ENCODE measurements around the gene CRLF2.
A peak's percentile ranks its signal among the peaks of the same experiment; 100 is the strongest.
"Not testable (repeated sequence)": the region's sequence is repeated elsewhere in the genome, so short reads cannot be mapped to it uniquely, and the experiment has no call there.

Gene CRLF2

DNA sequence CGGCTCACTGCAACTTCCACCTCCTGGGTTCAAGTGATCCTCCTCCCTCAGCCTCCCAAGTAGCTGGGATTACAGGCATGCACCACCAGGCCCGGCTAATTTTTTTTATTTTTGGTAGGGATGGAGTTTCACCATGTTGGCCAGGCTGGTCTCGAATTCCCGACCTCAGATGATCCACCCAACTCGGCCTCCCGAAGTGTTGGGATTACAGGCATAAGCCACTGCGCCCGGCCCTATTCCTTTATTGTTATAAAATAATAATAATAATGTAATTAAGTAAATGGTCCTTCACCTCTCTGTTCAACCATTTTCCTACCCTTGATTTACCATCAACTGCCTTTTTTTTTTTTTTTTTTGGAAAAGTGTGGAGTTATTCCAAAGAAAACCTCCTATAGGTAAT is 15.7 kb upstream of the CRLF2 start:
- H3K9me3 Mint-ChIP-seq = peaks cover 8 to 19% of the 10 kb centered on the region in 2 donors
- not testable (repeated sequence) for DNase-seq; H3K4me1 Mint-ChIP-seq (ENCODE audit: low read depth in 2 of 2); H3K27ac Mint-ChIP-seq; H3K4me3 Mint-ChIP-seq; ATAC-seq (replicated peaks); H3K36me3 Mint-ChIP-seq (ENCODE audit: insufficient read depth)
- H3K27me3 Mint-ChIP-seq = peaks cover 0 to 18% of the 10 kb centered on the region in 2 donors

GRCh38 chrX:1226249-1226648 is 13.8 kb upstream of the CRLF2 start:
- DNase-seq = no peak
- Mint-ChIP-seq H3K36me3 (ENCODE audit: insufficient read depth) (no peaks in the 10 kb centered on the region), H3K27ac (no peak overlapping the region), H3K27me3 (peaks cover 0 to 18% of the 10 kb centered on the region in 2 donors), H3K4me1 (ENCODE audit: low read depth in 2 of 2) (no peaks in the 10 kb centered on the region), H3K4me3 (no peak overlapping the region), H3K9me3 (peaks cover 11 to 19% of the 10 kb centered on the region in 2 donors)
- no peak for ATAC-seq (replicated peaks)

GRCh38 chrX:1224954-1225353 is 12.5 kb upstream of the CRLF2 start:
- H3K4me3 Mint-ChIP-seq = no peak overlapping the region
- no peak for ATAC-seq (replicated peaks)
- H3K9me3 Mint-ChIP-seq = peaks cover 11 to 19% of the 10 kb centered on the region in 2 donors
- DNase-seq = no peak
- H3K4me1 Mint-ChIP-seq (ENCODE audit: low read depth in 2 of 2) = no peaks in the 10 kb centered on the region
- no peaks in the 10 kb centered on the region for H3K36me3 Mint-ChIP-seq (ENCODE audit: insufficient read depth)
- H3K27ac Mint-ChIP-seq = no peak overlapping the region
- peaks cover 0 to 18% of the 10 kb centered on the region in 2 donors for H3K27me3 Mint-ChIP-seq

GRCh38 chrX:1223242-1223600 is 10.8 kb upstream of the CRLF2 start:
- peaks cover 0 to 18% of the 10 kb centered on the region in 2 donors for H3K27me3 Mint-ChIP-seq
- H3K4me3 Mint-ChIP-seq = no peak overlapping the region
- ATAC-seq (replicated peaks) (no peak), DNase-seq (no peak)
- no peaks in the 10 kb centered on the region for H3K4me1 Mint-ChIP-seq (ENCODE audit: low read depth in 2 of 2)
- H3K27ac Mint-ChIP-seq = no peak overlapping the region
- no peaks in the 10 kb centered on the region for H3K36me3 Mint-ChIP-seq (ENCODE audit: insufficient read depth)
- peaks cover 11 to 19% of the 10 kb centered on the region in 2 donors for H3K9me3 Mint-ChIP-seq

DNA sequence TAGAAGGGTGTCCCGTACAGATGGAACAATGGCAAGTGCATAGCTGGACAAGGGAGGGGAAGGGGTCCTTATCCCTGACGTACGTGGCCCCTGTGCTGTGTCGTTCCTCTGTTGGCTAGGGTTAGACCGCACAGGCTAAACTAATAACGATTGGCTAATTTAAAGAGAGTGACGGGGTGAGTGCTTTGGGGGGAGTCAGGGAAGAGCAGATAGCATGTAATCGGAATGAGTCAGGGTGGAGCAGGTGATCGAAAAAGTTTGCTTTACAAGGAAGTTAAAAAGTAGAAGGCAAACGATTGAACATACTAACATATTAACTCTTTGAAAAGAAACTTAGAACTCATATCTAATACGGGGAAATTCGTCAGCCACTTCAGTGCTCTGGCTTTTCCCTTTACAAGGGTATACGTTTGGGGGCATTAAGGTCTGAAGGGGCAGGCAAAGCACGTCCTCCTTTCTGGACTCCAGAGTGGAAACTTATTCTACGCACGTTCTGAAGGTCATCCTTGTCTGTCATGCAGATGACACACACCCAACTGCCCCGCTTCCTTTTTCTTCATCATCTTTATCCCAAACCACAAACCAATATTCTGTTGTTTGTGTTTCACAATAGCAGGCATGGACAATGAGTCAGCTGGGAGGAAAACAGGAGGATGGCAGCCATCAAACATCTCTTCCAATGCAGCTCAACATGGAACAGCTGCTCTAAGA is 10.2 kb upstream of the CRLF2 start:
- H3K27me3 Mint-ChIP-seq = peaks cover 0 to 17% of the 10 kb centered on the region in 2 donors
- no peaks in the 10 kb centered on the region for H3K4me1 Mint-ChIP-seq (ENCODE audit: low read depth in 2 of 2)
- no peaks in the 10 kb centered on the region for H3K36me3 Mint-ChIP-seq (ENCODE audit: insufficient read depth)
- ATAC-seq (replicated peaks) (no peak), DNase-seq (no peak)
- no peak overlapping the region for H3K4me3 Mint-ChIP-seq
- H3K27ac Mint-ChIP-seq = no peak overlapping the region
- peaks cover 11 to 19% of the 10 kb centered on the region in 2 donors for H3K9me3 Mint-ChIP-seq

DNA sequence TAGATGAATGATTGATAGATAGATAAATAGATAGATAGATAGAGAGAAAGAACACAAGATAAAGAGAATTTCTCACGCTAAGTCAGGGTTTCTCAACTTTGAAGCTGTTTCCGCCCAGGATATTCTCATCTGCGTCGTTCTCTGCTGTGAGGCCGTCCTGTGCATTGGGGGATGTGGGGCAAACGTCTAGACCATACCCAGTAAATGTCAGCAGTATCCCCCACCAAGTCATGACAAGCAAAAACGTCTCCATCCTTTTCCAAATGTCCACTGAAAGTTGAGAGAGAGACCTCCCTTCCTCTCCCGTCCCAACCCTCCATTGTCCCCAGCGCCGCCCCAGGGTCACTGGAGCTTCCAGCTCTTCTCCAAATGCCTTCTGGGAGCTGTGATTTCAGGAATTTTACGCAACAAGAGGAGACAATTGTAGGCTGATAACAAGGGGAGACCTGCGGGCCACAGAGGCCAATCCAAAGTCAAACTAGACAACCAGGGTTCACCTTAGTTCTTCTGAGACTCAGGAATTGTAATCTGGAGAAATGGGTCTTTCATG is 8.9 kb upstream of the CRLF2 start:
- no peak overlapping the region for H3K4me3 Mint-ChIP-seq
- ATAC-seq (replicated peaks) (no peak), DNase-seq (no peak)
- H3K27me3 Mint-ChIP-seq = peaks cover 0 to 4% of the 10 kb centered on the region in 2 donors
- no peak overlapping the region for H3K27ac Mint-ChIP-seq
- peaks cover 7 to 9% of the 10 kb centered on the region in 2 donors for H3K9me3 Mint-ChIP-seq
- H3K36me3 Mint-ChIP-seq (ENCODE audit: insufficient read depth) = no peaks in the 10 kb centered on the region
- no peaks in the 10 kb centered on the region for H3K4me1 Mint-ChIP-seq (ENCODE audit: low read depth in 2 of 2)

GRCh38 chrX:1218286-1218685 is 5.8 kb upstream of the CRLF2 start:
- H3K4me3 Mint-ChIP-seq = no peak overlapping the region
- no peak overlapping the region for H3K27ac Mint-ChIP-seq
- H3K9me3 Mint-ChIP-seq = peaks cover 0 to 5% of the 10 kb centered on the region in 2 donors
- ATAC-seq (replicated peaks) (no peak), DNase-seq (no peak)
- H3K36me3 Mint-ChIP-seq (ENCODE audit: insufficient read depth) = no peaks in the 10 kb centered on the region
- no peaks in the 10 kb centered on the region for H3K4me1 Mint-ChIP-seq (ENCODE audit: low read depth in 2 of 2)
- no peaks in the 10 kb centered on the region for H3K27me3 Mint-ChIP-seq

- Mint-ChIP-seq H3K27me3 (no peaks in the 10 kb centered on the region), H3K4me1 (ENCODE audit: low read depth in 2 of 2) (peaks cover 3 to 9% of the 10 kb centered on the region in 2 donors), H3K9me3 (peaks cover 0 to 4% of the 10 kb centered on the region in 2 donors), H3K36me3 (ENCODE audit: insufficient read depth) (no peaks in the 10 kb centered on the region), H3K27ac (no peak overlapping the region), H3K4me3 (no peak overlapping the region)
- no peak for DNase-seq
- no peak for ATAC-seq (replicated peaks)
Measured at GRCh38 chrX:1215123-1215823, 2.8 kb upstream of the CRLF2 start.

DNA sequence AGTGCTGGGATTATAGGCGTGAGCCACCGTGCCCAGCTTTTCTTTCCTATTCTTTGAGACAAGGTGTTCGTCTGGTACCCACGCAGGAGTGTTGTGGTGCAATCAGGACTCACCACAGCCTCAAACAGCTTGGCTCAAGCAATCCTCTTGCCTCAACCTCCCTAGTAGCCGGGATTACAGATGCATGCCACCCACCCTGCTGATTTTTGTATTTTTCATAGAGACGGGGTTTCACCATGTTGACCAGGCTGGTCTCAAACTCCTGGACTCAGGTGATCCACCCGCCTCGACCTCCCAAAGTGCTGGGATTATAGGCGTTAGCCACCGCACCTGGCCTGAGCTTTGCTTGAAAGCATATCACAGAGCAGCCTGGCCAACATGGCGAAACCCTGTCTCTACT is 1.5 kb upstream of the CRLF2 start:
- peak overlapping the region in 1 of 2 donors; percentile 55 for H3K27ac Mint-ChIP-seq
- H3K9me3 Mint-ChIP-seq = peaks cover 0 to 4% of the 10 kb centered on the region in 2 donors
- no peak overlapping the region for H3K4me3 Mint-ChIP-seq
- no peaks in the 10 kb centered on the region for H3K36me3 Mint-ChIP-seq (ENCODE audit: insufficient read depth)
- peaks cover 3 to 9% of the 10 kb centered on the region in 2 donors for H3K4me1 Mint-ChIP-seq (ENCODE audit: low read depth in 2 of 2)
- H3K27me3 Mint-ChIP-seq = no peaks in the 10 kb centered on the region
- no peak for ATAC-seq (replicated peaks)
- no peak for DNase-seq

- DNase-seq (no peak), ATAC-seq (replicated peaks) (no peak)
- H3K9me3 Mint-ChIP-seq = peaks cover 0 to 4% of the 10 kb centered on the region in 2 donors
- H3K27me3 Mint-ChIP-seq = no peaks in the 10 kb centered on the region
- H3K4me3 Mint-ChIP-seq = no peak overlapping the region
- peaks cover 11 to 20% of the 10 kb centered on the region in 2 donors for H3K4me1 Mint-ChIP-seq (ENCODE audit: low read depth in 2 of 2)
- H3K27ac Mint-ChIP-seq = no peak overlapping the region
- no peaks in the 10 kb centered on the region for H3K36me3 Mint-ChIP-seq (ENCODE audit: insufficient read depth)
Measured at GRCh38 chrX:1210844-1211243, 1.6 kb downstream of the CRLF2 start.

DNA sequence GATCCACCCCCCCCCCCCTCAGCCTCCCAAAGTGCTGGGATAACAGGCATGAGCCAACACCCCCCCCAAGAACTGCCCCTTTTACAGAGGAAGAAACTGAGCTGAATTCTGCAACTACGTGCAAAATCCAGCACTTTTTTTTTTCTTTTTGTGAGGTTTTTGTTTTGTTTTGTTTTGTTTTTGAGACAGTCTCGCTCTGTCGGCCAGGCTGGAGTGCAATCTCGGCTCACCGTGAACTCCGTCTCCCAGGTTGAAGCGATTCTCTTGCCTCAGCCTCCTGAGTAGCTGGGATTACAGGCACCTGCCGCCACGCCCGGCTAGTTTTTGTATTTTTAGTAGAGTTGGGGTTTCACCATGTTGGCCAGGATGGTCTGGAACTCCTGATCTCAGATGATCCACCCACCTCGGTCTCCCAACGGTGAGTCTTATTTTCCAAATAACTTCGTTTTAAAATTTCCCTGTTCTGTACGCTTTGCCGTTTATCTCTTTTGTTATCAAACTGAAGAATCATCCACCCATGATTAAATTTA is 4.9 kb downstream of the CRLF2 start:
- peak overlapping the region; percentile 64 to 65 for H3K4me3 Mint-ChIP-seq
- ATAC-seq (replicated peaks) (no peak), DNase-seq (no peak)
- H3K27ac Mint-ChIP-seq = no peak overlapping the region
- peaks cover 11 to 27% of the 10 kb centered on the region in 2 donors for H3K4me1 Mint-ChIP-seq (ENCODE audit: low read depth in 2 of 2)
- H3K36me3 Mint-ChIP-seq (ENCODE audit: insufficient read depth) = no peaks in the 10 kb centered on the region
- no peaks in the 10 kb centered on the region for H3K27me3 Mint-ChIP-seq
- peaks cover 0 to 4% of the 10 kb centered on the region in 2 donors for H3K9me3 Mint-ChIP-seq

DNA sequence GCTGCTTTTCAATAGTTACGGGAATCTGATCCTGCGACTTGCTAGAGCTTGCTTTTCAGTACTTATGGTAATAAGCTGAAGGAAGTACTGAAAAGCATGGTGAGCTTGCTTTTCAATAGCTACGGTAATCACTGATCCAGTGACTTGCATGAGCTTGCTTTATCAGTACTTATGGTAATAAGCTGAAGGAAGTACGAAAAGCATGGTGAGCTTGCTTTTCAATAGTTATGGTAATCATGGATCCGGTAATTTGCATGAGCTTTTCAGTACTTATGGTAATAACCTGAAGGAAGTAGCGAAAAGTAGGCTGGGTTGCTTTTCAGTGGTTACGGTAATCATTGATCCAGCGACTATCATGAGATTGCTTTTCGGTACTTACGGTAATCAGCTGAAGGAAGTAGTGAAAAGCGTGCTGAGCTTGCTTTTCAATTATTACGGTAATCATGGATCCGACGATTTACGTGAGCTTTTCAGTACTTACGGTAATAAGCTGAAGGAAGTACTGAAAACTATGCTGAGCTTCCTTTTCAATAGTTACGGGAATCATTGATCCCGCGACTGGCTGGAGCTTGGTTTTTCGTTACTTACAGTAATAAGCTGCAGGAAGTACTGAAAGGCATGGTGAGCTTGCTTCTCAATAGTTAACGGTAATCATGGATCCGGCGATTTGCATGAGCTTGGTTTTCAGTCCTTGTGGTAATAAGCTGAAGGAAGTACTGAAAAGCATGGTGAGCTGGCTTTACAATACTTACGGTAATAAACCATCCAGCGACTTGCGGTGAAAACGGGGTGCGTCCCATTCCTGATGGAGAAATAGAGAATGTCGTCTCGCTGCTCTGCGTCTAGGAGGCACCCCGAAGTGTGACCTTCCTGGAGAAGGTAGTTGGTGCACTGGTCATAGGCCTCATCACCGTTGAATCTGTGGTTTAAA is 6.5 kb downstream of the CRLF2 start:
- DNase-seq (peak in 1 of 3 experiments; percentile 23), ATAC-seq (replicated peaks) (peak; percentile 39)
- Mint-ChIP-seq H3K27me3 (no peaks in the 10 kb centered on the region), H3K4me1 (ENCODE audit: low read depth in 2 of 2) (peaks cover 9 to 19% of the 10 kb centered on the region in 2 donors), H3K4me3 (peak overlapping the region; percentile 30 to 62), H3K9me3 (peaks cover 0 to 2% of the 10 kb centered on the region in 2 donors), H3K27ac (no peak overlapping the region), H3K36me3 (ENCODE audit: insufficient read depth) (no peaks in the 10 kb centered on the region)

GRCh38 chrX:1202251-1202650 is 10.2 kb downstream of the CRLF2 start:
- no peak for ATAC-seq (replicated peaks)
- no peak overlapping the region for H3K27ac Mint-ChIP-seq
- no peak for DNase-seq

More at GRCh38 chrX:1202251-1202650, 10.2 kb downstream of the CRLF2 start:
- no peaks in the 10 kb centered on the region for H3K9me3 Mint-ChIP-seq
- H3K27me3 Mint-ChIP-seq = no peaks in the 10 kb centered on the region
- H3K36me3 Mint-ChIP-seq (ENCODE audit: insufficient read depth) = no peaks in the 10 kb centered on the region
- H3K4me1 Mint-ChIP-seq (ENCODE audit: low read depth in 2 of 2) = peaks cover 0 to 8% of the 10 kb centered on the region in 2 donors
- no peak overlapping the region for H3K4me3 Mint-ChIP-seq
